Measurements from ENCODE around the gene TKT. TPM values are rescaled to one million over a fixed set of nuclear protein-coding genes. Genes with fewer than 3 reads are reported as not detected.

Gene TKT
- polyA plus RNA-seq, 2 of the 4 experiments (the other 2 are of a cell fraction) = 628 to 1,457 TPM

- DNase-seq (ENCODE audit: low read depth in 1 of 2, low spot score in 1 of 2) (peak in 1 of 2 experiments; percentile 85), FAIRE-seq (no peak), ATAC-seq (peak; percentile 8 to 34; a peak in 3 of 6 replicates)
- WGBS (ENCODE audit: missing lambda C conversion rate) = 46% methylated on average over 12 of the region's 17 CpGs
- Histone ChIP-seq H3K4me2 (peak overlapping the region; percentile 75), H3K4me3 (no peak overlapping the region), H3K9me3 (no peaks in the 10 kb centered on the region), H3K27ac (peak overlapping the region; percentile 46 to 80; a peak in 4 of 6 replicates), H3K4me1 (peaks cover 15% of the 10 kb centered on the region)
- CTCF ChIA-PET = interaction anchor here (0.5 to 4.9 kb wide), 32 partner anchors 7 to 347 kb away, joined by 3 to 106 read pairs (median 6); no protein-coding TSS in a partner anchor
- POLR2A ChIA-PET = no interaction called here
- TF ChIP-seq MAFK (IDR thresholded peaks at IDR 0.05; ENCODE audit: partially characterized antibody) (peak; percentile 2), NR3C1 (IDR thresholded peaks at IDR 0.05) (no peak), NFE2L2 (conservative IDR thresholded peaks at IDR 0.05; ENCODE audit: low read length) (no peak), E2F6 (IDR thresholded peaks at IDR 0.05; ENCODE audit: borderline replicate concordance, low read depth) (0 out of 2 replicates have a peak, but pooled peaks have one; percentile 23), REST (IDR thresholded peaks at IDR 0.05) (peak; percentile 83), ELK1 (IDR thresholded peaks at IDR 0.05; ENCODE audit: low read depth, low read length) (no peak), MAX (IDR thresholded peaks at IDR 0.05) (peak; percentile 64), CHD2 (IDR thresholded peaks at IDR 0.05; ENCODE audit: low read length, partially characterized antibody) (peak; percentile 85)
Measured at GRCh38 chr3:53196575-53197407, 59.0 kb downstream of the TKT start.

GRCh38 chr3:53195602-53196574, 59.9 kb downstream of the TKT start:
- ChIA-PET POLR2A (no interaction called here), CTCF (interaction anchor here (0.5 to 4.9 kb wide), 34 partner anchors 8 to 346 kb away, joined by 3 to 106 read pairs (median 6); no protein-coding TSS in a partner anchor)
- DNase-seq (ENCODE audit: low read depth in 1 of 2, low spot score in 1 of 2) (peak; percentile 46 to 54), FAIRE-seq (no peak), ATAC-seq (peak; percentile 44 to 71; a peak in 5 of 6 replicates)
- Histone ChIP-seq H3K27ac (peak overlapping the region; percentile 61 to 80; a peak in 5 of 6 replicates), H3K9me3 (no peaks in the 10 kb centered on the region), H3K4me3 (no peak overlapping the region), H3K4me1 (peaks cover 15% of the 10 kb centered on the region), H3K4me2 (peak overlapping the region; percentile 75)
- WGBS (ENCODE audit: missing lambda C conversion rate) = 49% methylated on average over 15 of the region's 36 CpGs
- peak; percentile 87 for TF ChIP-seq MAX (IDR thresholded peaks at IDR 0.05)
- no peak for TF ChIP-seq ELK1 (IDR thresholded peaks at IDR 0.05; ENCODE audit: low read depth, low read length)
- TF ChIP-seq ATOH8 (CRISPR knock-in tag; IDR thresholded peaks at IDR 0.05; ENCODE audit: low read depth) = no peak
- TF ChIP-seq PHF8 (IDR thresholded peaks at IDR 0.05; ENCODE audit: borderline replicate concordance, low read depth) = no peak
- no peak for TF ChIP-seq RFX5 (IDR thresholded peaks at IDR 0.05)
- no peak for TF ChIP-seq SREBF2 (IDR thresholded peaks at IDR 0.05)
- no peak for TF ChIP-seq NPAS2 (CRISPR knock-in tag; IDR thresholded peaks at IDR 0.05; ENCODE audit: borderline replicate concordance)
- 0 out of 2 replicates have a peak, but pooled peaks have one; percentile 13 for TF ChIP-seq REST (IDR thresholded peaks at IDR 0.05)
- TF ChIP-seq KDM1A (IDR thresholded peaks at IDR 0.05; ENCODE audit: low read depth) = no peak
- no peak for TF ChIP-seq BCL3 (IDR thresholded peaks at IDR 0.05)
- TF ChIP-seq EP300 (IDR thresholded peaks at IDR 0.05) = no peak

Data from A549 (cell line).